Frontal cortex (tissue), 4 donors: ENCODE data around the gene KLHL40. TPM values are rescaled to one million over a fixed set of nuclear protein-coding genes. Genes with fewer than 3 reads are reported as not detected.
A peak's percentile ranks its signal among the peaks of the same experiment; 100 is the strongest.

Experiments used
- DNase-seq, 2 donors: peaks; one replicate each; pipeline ENCODE4 v3.0.0; 2012; ENCODE audit warnings: low spot score in 2 of 2
- FAIRE-seq: peaks from 2 replicates; lab custom pipeline; 2012; peaks lifted over from hg19 to GRCh38; lab: Jason Lieb, UNC
- total RNA-seq: library from RNA; depleted of rRNA; stranded (reverse); fragments of >200 nt; gene quantifications from one replicate; pipeline ENCODE4 v1.2.3, GENCODE V29; 2014
- donor health status: control.
- donor health status: control.
- donor health status: control.

The KLHL40 gene
- total RNA-seq, 1 donor from 2014 or later, result 0.41 TPM

GRCh38 chr3:42700366-42701288, 15.3 kb downstream of the KLHL40 start:
- DNase-seq (peak in 1 of 2 donors; percentile 8), FAIRE-seq (no peak)

GRCh38 chr3:42701371-42702065, 16.2 kb downstream of the KLHL40 start:
- DNase-seq, result peak in 1 of 2 donors; percentile 80
- FAIRE-seq, result no peak

- peak in 1 of 2 donors; percentile 68 for DNase-seq
- no peak for FAIRE-seq
Measured at GRCh38 chr3:42702066-42702951, 17.0 kb downstream of the KLHL40 start, which contains the start of gene HHATL. TSS of gene HHATL (minus strand) at chr3:42702798. CDS start at chr3:42700826, 1,972 bp downstream.

- no peak for DNase-seq
- no peak for FAIRE-seq
Measured at GRCh38 chr3:42702982-42703694, 17.8 kb downstream of the KLHL40 start.

GRCh38 chr3:42703695-42704025, 18.3 kb downstream of the KLHL40 start:
- FAIRE-seq (no peak), DNase-seq (peak in 1 of 2 donors; percentile 6)

GRCh38 chr3:42704136-42704841, 19.0 kb downstream of the KLHL40 start:
- FAIRE-seq, result no peak

GRCh38 chr3:42705058-42705767, 19.9 kb downstream of the KLHL40 start:
- peak in 1 of 2 donors; percentile 4 for DNase-seq
- FAIRE-seq, result no peak

More at GRCh38 chr3:42704136-42704841, 19.0 kb downstream of the KLHL40 start:
- DNase-seq, result peak in 1 of 2 donors; percentile 9

GRCh38 chr3:42705962-42706585, 20.7 kb downstream of the KLHL40 start:
- no peak for FAIRE-seq
- peak in 1 of 2 donors; percentile 3 for DNase-seq

GRCh38 chr3:42706721-42707619, 21.6 kb downstream of the KLHL40 start:
- DNase-seq, result peak in 1 of 2 donors; percentile 2
- FAIRE-seq, result no peak

GRCh38 chr3:42707620-42708355, 22.5 kb downstream of the KLHL40 start:
- DNase-seq (no peak), FAIRE-seq (no peak)

GRCh38 chr3:42708611-42709151, 23.3 kb downstream of the KLHL40 start:
- FAIRE-seq (no peak), DNase-seq (peak in 1 of 2 donors; percentile 1)

- FAIRE-seq, result no peak
Measured at GRCh38 chr3:42709621-42710020, 24.3 kb downstream of the KLHL40 start.

GRCh38 chr3:42710323-42711021, 25.1 kb downstream of the KLHL40 start:
- FAIRE-seq, result no peak
- no peak for DNase-seq

More at GRCh38 chr3:42709621-42710020, 24.3 kb downstream of the KLHL40 start:
- DNase-seq, result peak in 1 of 2 donors; percentile 1

GRCh38 chr3:42711491-42712343, 26.4 kb downstream of the KLHL40 start:
- DNase-seq, result no peak
- no peak for FAIRE-seq
